ENCODE measurements around the gene LTBP1. TPM values are rescaled to one million over a fixed set of nuclear protein-coding genes. Genes with fewer than 3 reads are reported as not detected.
"Not testable (repeated sequence)": the region's sequence is repeated elsewhere in the genome, so short reads cannot be mapped to it uniquely, and the experiment has no call there.

Gene LTBP1
- total RNA-seq, 1 experiment from 2014 or later = 162 TPM

GRCh38 chr2:33220533-33220932, 273.8 kb downstream of the LTBP1 start:
- no peak for DNase-seq (ENCODE audit: low read depth)

- DNase-seq (ENCODE audit: low read depth) = no peak
These were observed 274.5 kb downstream of the LTBP1 start for GRCh38 chr2:33221046-33221784.

DNA sequence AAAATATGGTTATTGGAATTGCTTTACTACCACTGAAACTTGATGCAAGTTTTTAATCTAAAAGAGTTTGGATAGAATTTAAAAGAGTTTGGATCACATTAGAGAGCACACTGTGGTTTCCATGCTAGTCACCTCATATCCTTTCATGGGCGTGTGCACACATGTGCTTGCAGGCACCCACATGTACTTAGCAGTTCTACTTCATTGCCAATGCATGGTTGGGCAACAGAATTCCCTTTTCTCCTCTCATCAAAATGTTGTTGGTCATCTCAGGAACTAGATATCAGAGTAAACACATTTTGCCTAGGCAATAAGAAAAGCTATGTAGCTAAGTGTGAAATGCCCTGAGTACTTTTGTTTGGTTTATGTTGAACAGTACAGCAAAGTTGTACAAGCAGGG, 275.6 kb downstream of the LTBP1 start:
- no peak for DNase-seq (ENCODE audit: low read depth)

- peak; percentile 51 for DNase-seq (ENCODE audit: low read depth)
These were observed 277.1 kb downstream of the LTBP1 start for GRCh38 chr2:33223856-33224255.

DNA sequence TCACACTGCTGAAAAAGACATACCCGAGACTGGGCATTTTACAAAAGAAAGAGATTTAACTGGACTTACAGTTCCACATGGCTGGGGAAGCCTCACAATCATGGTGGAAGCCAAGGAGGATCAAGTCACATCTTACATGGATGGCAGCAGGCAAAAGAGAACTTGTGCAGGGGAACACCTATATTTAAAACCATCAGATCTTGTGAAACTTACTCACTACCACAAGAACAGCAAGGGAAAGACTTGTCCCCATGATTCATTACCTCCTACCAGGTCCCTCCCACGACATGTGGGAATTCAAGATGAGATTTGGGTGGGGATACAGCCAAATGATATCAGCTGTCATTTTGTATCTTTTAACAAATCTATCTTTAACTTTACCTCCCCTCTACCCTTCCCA, 278.6 kb downstream of the LTBP1 start:
- peak; percentile 26 for DNase-seq (ENCODE audit: low read depth)

- no peak for DNase-seq (ENCODE audit: low read depth)
These were observed 279.8 kb downstream of the LTBP1 start for GRCh38 chr2:33226546-33226945.

- no peak for DNase-seq (ENCODE audit: low read depth)
These were observed 282.9 kb downstream of the LTBP1 start for GRCh38 chr2:33229646-33230045.

GRCh38 chr2:33230195-33230594, 283.4 kb downstream of the LTBP1 start:
- DNase-seq (ENCODE audit: low read depth) = no peak

DNA sequence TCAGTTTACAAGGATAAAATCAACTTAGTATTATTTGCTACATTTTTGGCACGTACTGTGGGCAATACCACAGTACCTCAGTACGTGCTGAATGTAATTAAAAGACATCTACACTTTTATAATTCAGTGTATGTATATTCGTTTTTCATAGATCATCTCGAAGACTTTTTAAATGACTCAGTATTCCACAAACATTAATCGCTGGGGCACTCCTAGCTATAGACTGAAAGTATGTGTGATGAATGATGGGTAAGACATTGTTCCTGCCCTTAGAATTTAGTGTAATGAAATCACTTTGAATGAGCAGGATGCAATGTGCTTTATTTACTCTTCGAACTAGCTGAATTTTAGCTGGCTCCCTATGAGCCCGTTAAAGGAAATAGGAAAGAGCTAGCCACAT, 284.1 kb downstream of the LTBP1 start:
- no peak for DNase-seq (ENCODE audit: low read depth)

DNA sequence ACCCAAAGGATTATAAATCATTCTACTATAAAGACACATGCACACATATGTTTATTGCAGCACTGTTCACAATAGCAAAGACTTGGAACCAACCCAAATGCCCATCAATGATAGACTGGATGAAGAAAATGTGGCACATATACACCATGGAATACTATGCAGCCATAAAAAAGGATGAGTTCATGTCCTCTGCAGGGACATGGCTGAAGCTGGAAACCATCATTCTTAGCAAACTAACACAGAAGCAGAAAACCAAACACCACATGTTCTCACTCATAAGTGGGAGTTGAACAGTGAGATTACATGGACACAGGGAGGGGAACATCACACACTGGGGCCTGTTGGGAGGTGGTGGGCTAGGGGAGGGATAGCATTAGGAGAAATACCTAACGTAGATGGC, 288.8 kb downstream of the LTBP1 start:
- not testable (repeated sequence) for DNase-seq (ENCODE audit: low read depth)

- peak; percentile 74 for DNase-seq (ENCODE audit: low read depth)
These were observed 290.0 kb downstream of the LTBP1 start for GRCh38 chr2:33236482-33237385.

DNA sequence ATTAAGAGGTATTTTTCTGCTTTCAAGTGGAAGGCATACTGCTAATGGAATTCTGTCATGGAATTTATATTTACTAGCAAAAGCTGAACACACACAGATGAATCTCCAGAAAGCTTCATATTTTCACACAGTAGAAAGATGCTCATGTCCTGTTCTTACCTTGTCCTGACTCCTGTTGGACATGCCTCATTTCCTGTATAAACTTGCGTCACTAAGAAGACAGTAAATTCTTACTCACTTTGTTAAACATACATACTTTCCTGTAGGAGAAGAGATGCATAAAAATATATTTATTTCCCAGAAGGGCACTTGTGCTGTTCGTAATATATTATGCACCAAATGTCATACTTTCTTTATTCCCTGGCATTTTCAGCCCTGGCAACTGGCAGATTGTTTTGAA, 291.4 kb downstream of the LTBP1 start:
- DNase-seq (ENCODE audit: low read depth) = peak; percentile 23

- peak; percentile 15 for DNase-seq (ENCODE audit: low read depth)
These were observed 293.4 kb downstream of the LTBP1 start for GRCh38 chr2:33240178-33240577.

DNA sequence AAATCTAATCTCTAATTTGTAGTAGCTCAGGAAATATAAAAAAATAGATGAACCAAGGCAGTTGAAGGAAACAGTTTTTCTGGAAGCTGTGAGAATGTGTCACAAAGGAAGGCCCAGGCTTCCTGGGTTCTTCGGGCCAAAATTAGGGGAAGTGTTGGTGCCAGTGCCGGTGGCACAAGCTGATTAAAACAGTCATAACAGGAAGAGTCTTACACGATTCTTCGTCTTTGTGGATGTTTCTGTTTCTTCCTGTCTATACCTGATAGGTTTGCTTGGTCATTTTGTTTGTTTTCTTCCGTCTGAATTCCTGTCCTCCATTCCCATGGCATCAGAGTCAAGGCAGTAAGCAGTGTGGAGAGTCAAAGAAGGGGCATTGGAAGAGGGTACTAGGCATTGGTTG, 294.3 kb downstream of the LTBP1 start:
- DNase-seq (ENCODE audit: low read depth) = no peak

DNA sequence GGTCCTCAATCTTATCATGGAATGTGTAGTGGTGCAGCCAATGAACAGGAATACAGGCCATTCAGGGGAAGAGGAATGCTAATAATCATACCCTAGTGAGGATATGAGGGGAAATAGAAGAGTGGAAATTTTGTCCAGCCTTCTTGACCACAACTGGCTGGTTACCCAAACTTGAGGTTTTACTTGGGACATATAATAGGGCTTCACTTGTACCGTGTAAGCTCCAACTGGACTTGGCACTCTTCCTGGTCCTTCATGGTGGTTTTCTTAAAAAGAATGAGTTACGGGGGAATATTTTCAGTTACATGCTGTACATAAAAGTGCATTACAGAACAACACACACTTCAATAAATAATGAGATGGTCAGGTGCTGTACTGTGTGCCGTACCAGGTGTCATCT, 294.8 kb downstream of the LTBP1 start:
- DNase-seq (ENCODE audit: low read depth) = peak; percentile 94

- peak; percentile 89 for DNase-seq (ENCODE audit: low read depth)
These were observed 296.1 kb downstream of the LTBP1 start for GRCh38 chr2:33242845-33243244.

- DNase-seq (ENCODE audit: low read depth) = no peak
These were observed 299.7 kb downstream of the LTBP1 start for GRCh38 chr2:33246432-33246831.

DNA sequence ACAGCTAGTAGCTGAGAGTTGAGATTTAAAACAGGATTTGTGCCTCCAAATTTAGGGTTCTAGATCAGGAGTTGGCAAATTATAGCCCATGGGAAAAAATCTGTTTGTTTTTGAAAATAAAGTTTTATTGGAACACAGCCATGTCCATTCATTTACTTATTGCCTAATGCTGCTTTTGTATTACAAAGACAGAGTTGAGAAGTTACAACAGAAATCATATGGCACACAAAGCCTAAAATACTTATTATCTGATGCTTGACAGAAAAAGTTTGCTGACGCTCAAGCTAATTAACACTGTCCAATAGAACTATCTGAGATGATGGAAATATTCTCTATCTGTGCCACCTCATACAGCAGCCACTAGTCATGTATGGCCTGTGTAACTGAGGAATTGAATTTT, 300.6 kb downstream of the LTBP1 start:
- DNase-seq (ENCODE audit: low read depth) = no peak

GRCh38 chr2:33250417-33251029, 303.8 kb downstream of the LTBP1 start:
- DNase-seq (ENCODE audit: low read depth) = no peak

GRCh38 chr2:33256162-33256755, 309.5 kb downstream of the LTBP1 start:
- DNase-seq (ENCODE audit: low read depth) = no peak

- no peak for DNase-seq (ENCODE audit: low read depth)
These were observed 311.6 kb downstream of the LTBP1 start for GRCh38 chr2:33258387-33258786.

GRCh38 chr2:33262097-33262496, 315.3 kb downstream of the LTBP1 start:
- no peak for DNase-seq (ENCODE audit: low read depth)
